Tibial nerve (tissue), 3 donors: Measurements from ENCODE around the gene TRIP13.

Experiments used
- CTCF ChIP-seq, 5 experiments: fragments of 200-600 bp in 3 of 5; fragments of 450-650 bp in 2 of 5; sonication (generic) in 3 of 5; IDR thresholded peaks; one replicate each; pipeline ENCODE4 v1.5.1; 2016 to 2019; ENCODE audit warnings: antibody characterized with exemption in 5 of 5, mild to moderate bottlenecking in 3 of 5, moderate library complexity in 2 of 5
- POLR2A ChIP-seq, 2 donors: fragments of 450-650 bp; IDR thresholded peaks; one replicate each; pipeline ENCODE4 v1.6.1; 2017; ENCODE audit warnings: antibody characterized with exemption in 2 of 2, mild to moderate bottlenecking in 2 of 2, moderate library complexity in 2 of 2

DNA sequence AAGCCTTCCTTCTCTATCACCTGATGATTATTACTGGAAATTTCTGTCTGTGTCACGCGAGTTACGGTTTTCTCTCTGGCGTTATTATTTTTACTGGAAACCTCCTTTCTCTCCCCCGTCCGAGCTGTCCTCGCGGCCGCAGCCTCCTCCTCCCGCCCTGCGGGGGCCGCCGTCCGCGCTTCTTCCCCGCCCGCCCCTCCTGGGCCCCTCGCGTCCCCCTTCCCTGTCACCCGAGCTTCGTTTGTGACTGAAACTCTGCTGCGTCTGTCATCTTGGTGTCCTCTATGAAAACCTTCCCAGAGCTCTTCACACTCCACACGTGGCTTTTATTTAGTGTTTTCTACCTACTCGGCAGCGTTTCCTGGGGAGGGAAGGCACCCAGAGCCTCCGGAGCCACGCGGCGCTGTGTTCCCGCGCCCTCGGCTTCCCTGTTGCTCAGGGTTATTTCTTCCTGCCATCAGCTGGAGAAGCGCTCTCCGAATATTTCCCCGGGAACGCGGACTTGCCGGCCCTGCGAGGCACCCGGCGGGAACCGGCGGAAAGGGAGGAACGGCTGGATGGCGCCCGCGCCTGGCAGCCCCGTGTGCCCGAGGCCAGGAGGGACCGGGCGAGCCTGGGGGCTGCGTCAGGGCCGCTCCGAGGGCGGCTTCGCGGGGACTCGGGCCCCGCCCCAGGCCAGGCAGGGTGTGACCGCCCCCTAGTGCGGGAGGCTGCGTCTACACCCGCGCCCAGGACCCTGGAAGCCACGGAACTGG is 33.9 kb downstream of the TRIP13 start:
- no peak for TF ChIP-seq POLR2A (IDR thresholded peaks at IDR 0.05)
- peak in 1 of 5 experiments; percentile 39 for TF ChIP-seq CTCF (IDR thresholded peaks at IDR 0.05)
